ENCODE data around the gene AGA.

Gene AGA

GRCh38 chr4:177385576-177386277, 56.5 kb downstream of the AGA start:
- DNase-seq, result no peak

DNA sequence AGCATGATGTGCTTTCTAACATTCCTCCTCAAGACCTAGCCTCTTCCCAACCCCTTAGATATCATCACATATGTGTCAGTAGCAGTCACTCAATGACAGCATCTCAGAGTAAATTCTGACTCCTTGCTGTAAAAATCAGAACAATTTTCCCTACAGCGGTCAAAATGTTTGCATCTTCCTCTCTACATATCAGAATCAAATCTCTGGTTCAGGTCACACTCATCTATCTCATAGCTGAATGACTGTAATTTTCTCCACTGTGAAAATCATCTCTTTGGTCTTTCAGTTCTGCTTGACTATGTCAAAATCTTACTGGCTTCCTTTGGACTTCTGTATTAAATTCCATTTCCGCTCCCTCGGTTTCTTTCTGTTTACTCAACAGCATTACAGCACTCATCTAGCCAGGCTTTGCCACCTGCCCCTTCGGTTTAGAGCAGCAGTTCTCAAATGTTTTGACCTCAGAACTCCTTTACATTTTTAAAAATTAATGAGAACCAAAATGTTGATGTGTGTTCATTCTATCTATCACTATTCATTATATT, 57.3 kb downstream of the AGA start:
- DNase-seq, result no peak

- no peak for DNase-seq
Observed at GRCh38 chr4:177381762-177382310, 60.4 kb downstream of the AGA start.
